Endothelial cell of umbilical vein (primary cell): ENCODE results near the gene EHMT1. TPM values are rescaled to one million over a fixed set of nuclear protein-coding genes. Genes with fewer than 3 reads are reported as not detected.

Experiments
- BruUV-seq: library from RNA; stranded (reverse); fragments of 400-500 nt; replicated peaks from 2 replicates; lab custom pipeline; 2021; lab: Mats Ljungman, UMichigan
- CTCF ChIA-PET: fragments of 300-600, 350-600 bp; sonication (Branson Sonifier 250); formaldehyde crosslinking; loops from one replicate; lab custom pipeline; 2021; ENCODE audit warnings: antibody characterized with exemption, inconsistent platforms; lab: Charles Lee
- POLR2A ChIA-PET: fragments of 300-600, 350-600 bp; sonication (Branson Sonifier 250); formaldehyde crosslinking; loops from one replicate; lab custom pipeline; 2021; ENCODE audit warnings: antibody characterized with exemption, inconsistent platforms; lab: Charles Lee
- DNase-seq: peaks from one replicate; pipeline ENCODE4 v3.0.0-alpha.2; 2011; ENCODE audit warnings: low read depth, low spot score
- FAIRE-seq: peaks from 2 replicates; lab custom pipeline; 2011; peaks lifted over from hg19 to GRCh38; lab: Jason Lieb, UNC
- H2AFZ ChIP-seq: 2 replicates; pipeline ENCODE4 v1.6.0; 2012; ENCODE audit warnings: low read depth, low read length, control low read depth, inconsistent platforms
- H3K27ac ChIP-seq: 2 replicates; pipeline ENCODE4 v1.5.1; 2011; ENCODE audit warnings: low read depth, mild to moderate bottlenecking, control low read depth, low read length, moderate library complexity; ENCODE audit not compliant: insufficient read depth
- H3K27me3 ChIP-seq, 2 experiments: 2 replicates each; pipeline versions ENCODE4 v1.6.0 to v1.6.1; 2011; ENCODE audit warnings: low read length in 2 of 2, mixed read lengths in 1 of 2; ENCODE audit not compliant: control insufficient read depth in 2 of 2, insufficient read depth in 2 of 2
- H3K36me3 ChIP-seq, 2 experiments: 2 replicates in 1 of 2; 3 replicates in 1 of 2; pipeline ENCODE4 v1.5.1; 2011; ENCODE audit warnings: low read length in 2 of 2, mild to moderate bottlenecking in 1 of 2, moderate library complexity in 1 of 2; ENCODE audit not compliant: control insufficient read depth in 2 of 2, insufficient read depth in 2 of 2; ENCODE audit errors: extremely low read depth in 1 of 2
- H3K4me1 ChIP-seq: 3 replicates; pipeline ENCODE4 v1.5.1; 2011; ENCODE audit warnings: mild to moderate bottlenecking, low read length; ENCODE audit not compliant: control insufficient read depth, insufficient read depth; ENCODE audit errors: extremely low read depth
- H3K4me2 ChIP-seq: 2 replicates; pipeline ENCODE4 v1.6.1; 2011; ENCODE audit warnings: low read length, control low read depth, mixed read lengths; ENCODE audit not compliant: insufficient read depth
- H3K4me3 ChIP-seq, 3 experiments: fragments of 200-600 bp in 1 of 3; sonication (generic), shearing (Covaris generic) in 1 of 3; replicated peaks in 1 of 3; 2 replicates each; pipeline ENCODE4 v1.5.1; 2011 to 2016; ENCODE audit warnings: control low read depth in 3 of 3, low read length in 3 of 3, mild to moderate bottlenecking in 2 of 3, inconsistent platforms in 1 of 3, low read depth in 1 of 3, moderate library complexity in 1 of 3; ENCODE audit not compliant: insufficient read depth in 1 of 3
- H3K79me2 ChIP-seq: 2 replicates; pipeline ENCODE4 v1.6.0; 2012; ENCODE audit warnings: low read length, inconsistent platforms; ENCODE audit not compliant: control insufficient read depth, insufficient read depth
- H3K9ac ChIP-seq: replicated peaks from 2 replicates; pipeline ENCODE3; 2011; ENCODE audit warnings: low read length, control low read depth; ENCODE audit not compliant: insufficient read depth; ENCODE audit errors: extremely low read depth
- H3K9me1 ChIP-seq: replicated peaks from 3 replicates; pipeline ENCODE4 v1.6.0; 2011; ENCODE audit warnings: mild to moderate bottlenecking, low read length; ENCODE audit not compliant: control insufficient read depth, insufficient read depth; ENCODE audit errors: extremely low read depth
- H3K9me3 ChIP-seq: replicated peaks from 2 replicates; pipeline ENCODE4 v1.5.1; 2012; ENCODE audit warnings: low read length, inconsistent platforms; ENCODE audit not compliant: control insufficient read depth, insufficient read depth
- H4K20me1 ChIP-seq: replicated peaks from 2 replicates; pipeline ENCODE3; 2011; ENCODE audit warnings: mild to moderate bottlenecking, low read length; ENCODE audit not compliant: control insufficient read depth, insufficient read depth; ENCODE audit errors: extremely low read depth
- CTCF ChIP-seq, 2 donors: IDR thresholded peaks; 1 replicate in 1 of 2; 2 replicates in 1 of 2; pipeline ENCODE4 v1.5.1; 2011; ENCODE audit warnings: low read length in 2 of 2, mild to moderate bottlenecking in 2 of 2, moderate library complexity in 2 of 2, control low read depth in 1 of 2, inconsistent platforms in 1 of 2, low read depth in 1 of 2; ENCODE audit not compliant: insufficient read depth in 1 of 2; ENCODE audit errors: extremely low read depth in 1 of 2
- EZH2 ChIP-seq: IDR thresholded peaks from 2 replicates; pipeline ENCODE4 v1.6.1; 2012; ENCODE audit warnings: borderline replicate concordance, low read depth, mild to moderate bottlenecking, moderate library complexity, low read length, inconsistent platforms; ENCODE audit not compliant: severe bottlenecking
- FOS ChIP-seq: IDR thresholded peaks from 2 replicates; pipeline ENCODE4 v1.6.1; 2011; ENCODE audit warnings: mild to moderate bottlenecking, low read length, moderate library complexity, borderline replicate concordance; ENCODE audit not compliant: insufficient read depth
- GATA2 ChIP-seq: IDR thresholded peaks from 2 replicates; pipeline ENCODE4 v1.7.0; 2011; ENCODE audit warnings: low read depth, mild to moderate bottlenecking, moderate library complexity, mixed read lengths, low read length; ENCODE audit not compliant: insufficient read length, insufficient read depth
- JUN ChIP-seq: IDR thresholded peaks from 2 replicates; pipeline ENCODE4 v1.6.1; 2011; ENCODE audit warnings: borderline replicate concordance, low read depth; ENCODE audit not compliant: insufficient read length, insufficient read depth
- MAX ChIP-seq: IDR thresholded peaks from 2 replicates; pipeline ENCODE4 v1.6.1; 2011; ENCODE audit not compliant: insufficient read depth, insufficient read length
- MYC ChIP-seq: IDR thresholded peaks from one replicate; pipeline ENCODE4 v1.6.1; 2011; ENCODE audit warnings: mild to moderate bottlenecking, low read depth, low read length
- POLR2A ChIP-seq: IDR thresholded peaks from 2 replicates; pipeline ENCODE4 v1.6.1; 2012; ENCODE audit warnings: low read depth, mild to moderate bottlenecking, control low read depth, low read length
- POLR2AphosphoS5 ChIP-seq: IDR thresholded peaks from 2 replicates; pipeline ENCODE4 v1.6.1; 2012; ENCODE audit warnings: low read depth, mild to moderate bottlenecking, control low read depth, low read length, moderate library complexity; ENCODE audit not compliant: insufficient read depth
- dilution Hi-C: fragments of 300-500 bp; cut with MboI; formaldehyde crosslinking; loops from one replicate; pipeline ENCODE4 v1.15.0; 2019; ENCODE audit warnings: low sequenced_read_pairs; ENCODE audit not compliant: extremely low pct_ligation_motif_present
- intact Hi-C: fragments of 100-400 bp; cut with micrococcal nuclease; formaldehyde crosslinking; loops from one replicate; pipeline ENCODE4 v1.10.0; 2022
- polyA plus RNA-seq, 4 experiments: library from polyadenylated mRNA; depleted of rRNA in 3 of 4; stranded (reverse) in 3 of 4; unstranded in 1 of 4; fragments of >200 nt; gene quantifications; 2 replicates each; pipeline versions ENCODE4 v1.2.1 to v1.2.3, GENCODE V29; 2011 to 2012; ENCODE audit warnings: missing spikeins in 1 of 4
- total RNA-seq: library from RNA; stranded (reverse); gene quantifications from 2 replicates; pipeline ENCODE4 v1.2.3, GENCODE V29; 2021

EHMT1 gene
- total and polyA plus RNA-seq, 2 donors (not counting 3 experiments of a cell fraction or from before 2014, with no cell fraction given), result 48.2 to 104 TPM

- H3K79me2 ChIP-seq, result no peaks in the 10 kb centered on the region
- TF ChIP-seq POLR2A, result no peak
- TF ChIP-seq POLR2AphosphoS5, result no peak
- no peak for TF ChIP-seq JUN
- no peak for TF ChIP-seq CTCF (IDR thresholded peaks at IDR 0.05; ENCODE audit: extremely low read depth in 1 of 2, insufficient read depth in 1 of 2, low read depth in 1 of 2, low read length in 2 of 2)
- no peak for TF ChIP-seq MAX
- TF ChIP-seq MYC, result no peak
- TF ChIP-seq GATA2, result no peak
- TF ChIP-seq EZH2, result no peak
- no peak for TF ChIP-seq FOS
- H3K9me1 ChIP-seq, result no peaks in the 10 kb centered on the region
- DNase-seq (no peak), FAIRE-seq (no peak)
- no peak overlapping the region for H2AFZ ChIP-seq
- H3K36me3 ChIP-seq, result peaks cover 5 to 47% of the 10 kb centered on the region in 2 experiments
- dilution Hi-C loops (no loop called here), intact Hi-C loops (no loop called here)
- H3K27me3 ChIP-seq, result no peaks in the 10 kb centered on the region
- H3K9ac ChIP-seq, result no peak overlapping the region
- H3K4me2 ChIP-seq, result no peak overlapping the region
- no peaks in the 10 kb centered on the region for H3K4me1 ChIP-seq
- no TSS peak for BruUV-seq
- ChIA-PET CTCF (interaction anchor here (1.1 kb wide), 1 partner anchor 10 kb away, joined by 3 read pairs; no protein-coding TSS in a partner anchor), POLR2A (no interaction called here)
- no peaks in the 10 kb centered on the region for H3K9me3 ChIP-seq
- H3K4me3 ChIP-seq, result no peak overlapping the region
- no peak overlapping the region for H3K27ac ChIP-seq
- H4K20me1 ChIP-seq, result no peaks in the 10 kb centered on the region
Observed at GRCh38 chr9:137816531-137817235, 197.9 kb downstream of the EHMT1 start.
